HepG2 (cell line): Measurements from ENCODE around the gene CPVL. TPM values are rescaled to one million over a fixed set of nuclear protein-coding genes. Genes with fewer than 3 reads are reported as not detected.
"Not testable (repeated sequence)": the region's sequence is repeated elsewhere in the genome, so short reads cannot be mapped to it uniquely, and the experiment has no call there.

Experiments used
- ATAC-seq: fragments of 200-7000 bp; cut with Tn5 transposase; 3 replicates; pipeline ENCODE4 v1.9.1; 2020; ENCODE audit warnings: mild to moderate bottlenecking, moderate library complexity
- BruUV-seq: library from RNA; stranded (reverse); fragments of 400-500 nt; replicated peaks from 2 replicates; lab custom pipeline; 2021; lab: Mats Ljungman, UMichigan
- CTCF ChIA-PET: fragments of 300-600 bp; formaldehyde crosslinking; extraction: SDS; loops from one replicate; lab custom pipeline; 2021; ENCODE audit warnings: low total read pairs, inconsistent platforms, low intra/inter-chr PET ratio; lab: Yijun Ruan, JAX
- POLR2A ChIA-PET: fragments of 350-600 bp; sonication (Branson Sonifier 250); formaldehyde crosslinking; loops from one replicate; lab custom pipeline; 2020; ENCODE audit warnings: antibody characterized with exemption, inconsistent platforms; lab: Yijun Ruan, JAX
- DNase-seq: peaks from one replicate; pipeline ENCODE4 v3.0.0-alpha.2; 2015; ENCODE audit warnings: low spot score
- FAIRE-seq: peaks from 3 replicates; lab custom pipeline; 2011; peaks lifted over from hg19 to GRCh38; lab: Jason Lieb, UNC
- H2AFZ ChIP-seq: one replicate; pipeline ENCODE4 v1.6.1; 2011; ENCODE audit warnings: low read length, inconsistent platforms
- H3K27ac ChIP-seq: fragments of 300-600 bp; 3 replicates; pipeline ENCODE4 v1.8.0; 2011; ENCODE audit warnings: mixed run types, mild to moderate bottlenecking, mixed read lengths, low read length, inconsistent platforms; ENCODE audit not compliant: insufficient read depth; ENCODE audit errors: extremely low read length
- H3K27me3 ChIP-seq, 2 experiments: fragments of 200-600 bp in 1 of 2; 2 replicates in 1 of 2; 3 replicates in 1 of 2; pipeline versions ENCODE4 v1.6.0 to v1.8.0; 2011; ENCODE audit warnings: low read length in 2 of 2, mild to moderate bottlenecking in 2 of 2, moderate library complexity in 2 of 2, inconsistent platforms in 1 of 2; ENCODE audit not compliant: insufficient read depth in 2 of 2, control insufficient read depth in 1 of 2
- H3K36me3 ChIP-seq, 2 experiments: fragments of 200-600 bp in 1 of 2; replicated peaks in 1 of 2; 2 replicates in 1 of 2; 3 replicates in 1 of 2; pipeline versions ENCODE4 v1.5.1 to v1.8.0; 2011; ENCODE audit warnings: low read length in 2 of 2, inconsistent platforms in 1 of 2; ENCODE audit not compliant: insufficient read depth in 2 of 2, control insufficient read depth in 1 of 2
- H3K4me1 ChIP-seq: 2 replicates; pipeline ENCODE4 v1.5.1; 2012; ENCODE audit warnings: low read length, inconsistent platforms; ENCODE audit not compliant: insufficient read depth
- H3K4me2 ChIP-seq: 2 replicates; pipeline ENCODE4 v1.6.0; 2011; ENCODE audit warnings: low read depth, low read length, inconsistent platforms
- H3K4me3 ChIP-seq, 3 experiments: fragments of 200-600 bp in 1 of 3; sonication (generic), shearing (Covaris generic) in 1 of 3; replicated peaks in 1 of 3; 2 replicates each; pipeline ENCODE4 v1.5.1; 2011 to 2016; ENCODE audit warnings: low read length in 3 of 3, inconsistent platforms in 2 of 3, low read depth in 2 of 3, mild to moderate bottlenecking in 2 of 3, control low read depth in 1 of 3, mixed read lengths in 1 of 3; ENCODE audit not compliant: insufficient read depth in 1 of 3
- H3K79me2 ChIP-seq: one replicate; pipeline ENCODE4 v1.6.1; 2011; ENCODE audit warnings: low read length, inconsistent platforms; ENCODE audit not compliant: insufficient read depth
- H3K9ac ChIP-seq: 2 replicates; pipeline ENCODE4 v1.6.0; 2011; ENCODE audit warnings: mild to moderate bottlenecking, low read depth, low read length, inconsistent platforms; ENCODE audit not compliant: insufficient read depth
- H3K9me3 ChIP-seq: 2 replicates; pipeline ENCODE4 v1.5.1; 2012; ENCODE audit warnings: mild to moderate bottlenecking, low read length
- H4K20me1 ChIP-seq: 2 replicates; pipeline ENCODE4 v1.6.0; 2011; ENCODE audit warnings: inconsistent platforms, mild to moderate bottlenecking, low read length, moderate library complexity; ENCODE audit not compliant: insufficient read depth
- MBD4 ChIP-seq: IDR thresholded peaks from 2 replicates; pipeline ENCODE4 v1.6.1; 2012; ENCODE audit warnings: low read length, inconsistent platforms, borderline replicate concordance
- NFRKB ChIP-seq: fragments of 450-650 bp; IDR thresholded peaks from 2 replicates; pipeline ENCODE4 v1.6.1; 2017
- SP4 ChIP-seq: sonication (generic); formaldehyde crosslinking; IDR thresholded peaks from 2 replicates; pipeline ENCODE4 v1.8.1; 2023; ENCODE audit warnings: mild to moderate bottlenecking, missing genetic modification reagents
- WIZ ChIP-seq: sonication (generic); formaldehyde crosslinking; IDR thresholded peaks from 2 replicates; pipeline ENCODE4 v1.5.1; 2020; ENCODE audit warnings: mild to moderate bottlenecking, missing genetic modification reagents
- ZNF883 ChIP-seq: sonication (generic); formaldehyde crosslinking; IDR thresholded peaks from 2 replicates; pipeline ENCODE4 v1.5.1; 2020; ENCODE audit warnings: mild to moderate bottlenecking, missing genetic modification reagents; ENCODE audit errors: not compliant biosample characterization
- ZSCAN25 ChIP-seq: sonication (generic); formaldehyde crosslinking; IDR thresholded peaks from 2 replicates; pipeline ENCODE4 v1.8.0; 2022; ENCODE audit warnings: mild to moderate bottlenecking, missing genetic modification reagents
- WGBS: methylation state at CpG from one replicate; pipeline ENCODE4 v1.1.6; 2017; ENCODE audit warnings: low lambda C conversion rate; 5-methylcytosine and 5-hydroxymethylcytosine counted together
- in situ Hi-C: cut with HindIII; loops from 2 replicates; pipeline ENCODE4 v1.10.0; 2017; ENCODE audit warnings: low pct_unique_long_range_greater_than_20kb; ENCODE audit not compliant: extremely low pct_ligation_motif_present
- intact Hi-C: fragments of 100-400 bp; cut with micrococcal nuclease; formaldehyde crosslinking; loops from one replicate; pipeline ENCODE4 v1.10.0; 2022; ENCODE audit not compliant: unreplicated experiment
- polyA plus RNA-seq, 8 experiments: library from polyadenylated mRNA; depleted of rRNA in 3 of 8; stranded (reverse) in 7 of 8; unstranded in 1 of 8; fragments of >200 nt; fragmentation: Illumina TruSeq in 4 of 8; extraction: Trizol in 4 of 8; gene quantifications; 2 replicates each; pipeline versions ENCODE4 v1.2.1 to v1.2.3, GENCODE V29; 2011 to 2016; ENCODE audit warnings: low read depth in 4 of 8, missing spikeins in 1 of 8, mixed read lengths in 1 of 8; ENCODE audit not compliant: insufficient read depth in 1 of 8
- total RNA-seq, 5 experiments: library from RNA; depleted of rRNA; stranded (reverse); fragments of >200 nt; fragmentation: Illumina TruSeq; extraction: Trizol; gene quantifications; 2 replicates each; pipeline ENCODE4 v1.2.3, GENCODE V29; 2016; ENCODE audit warnings: low read depth in 1 of 5
- TF ChIP-seq, protein P1 (sequence below): sonication (generic); formaldehyde crosslinking; IDR thresholded peaks from 2 replicates; pipeline ENCODE4 v1.4.0; 2020; ENCODE audit warnings: missing genetic modification reagents
- TF ChIP-seq, protein P2 (sequence below): sonication (generic); formaldehyde crosslinking; IDR thresholded peaks from 2 replicates; pipeline ENCODE4 v1.4.0; 2020; ENCODE audit warnings: missing genetic modification reagents, borderline replicate concordance

CPVL gene
- total and polyA plus RNA-seq, 2 of the 13 experiments (the other 11 are each of a cell fraction or from before 2014, with no cell fraction given): 59.2 to 294 TPM

DNA sequence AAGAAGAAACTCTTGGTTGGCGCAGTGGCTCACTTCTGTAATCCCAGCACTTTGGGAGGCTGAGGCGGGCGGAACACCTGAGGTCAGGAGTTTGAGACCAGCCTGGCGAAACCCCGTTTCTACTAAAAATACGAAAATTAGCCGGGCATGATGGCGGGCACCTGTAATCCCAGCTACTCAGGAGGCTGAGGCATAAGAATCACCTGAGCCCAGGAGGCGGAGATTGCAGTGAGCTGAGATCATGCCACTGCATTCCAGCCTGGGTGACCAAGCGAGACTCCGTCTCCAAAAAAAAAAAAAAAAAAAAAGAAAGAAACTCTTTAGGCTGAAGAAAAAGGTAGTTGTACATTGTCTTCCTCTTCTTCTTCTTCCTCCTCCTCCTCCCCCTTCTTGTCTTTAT, 53.2 kb downstream of the CPVL start:
- in situ Hi-C loops, H4K20me1 ChIP-seq, H3K4me1 ChIP-seq, POLR2A ChIA-PET, CTCF ChIA-PET, intact Hi-C loops, BruUV-seq, H3K9me3 ChIP-seq, DNase-seq, H3K27ac ChIP-seq, FAIRE-seq, H3K4me2 ChIP-seq, ATAC-seq, H3K4me3 ChIP-seq, H2AFZ ChIP-seq, H3K27me3 ChIP-seq, H3K9ac ChIP-seq, H3K79me2 ChIP-seq: not testable (repeated sequence)
- WGBS: 96% methylated on average over 11 of the region's 11 CpGs
- H3K36me3 ChIP-seq: peaks cover 2 to 16% of the 10 kb centered on the region in 2 experiments; a peak in 3 of 5 replicates

DNA sequence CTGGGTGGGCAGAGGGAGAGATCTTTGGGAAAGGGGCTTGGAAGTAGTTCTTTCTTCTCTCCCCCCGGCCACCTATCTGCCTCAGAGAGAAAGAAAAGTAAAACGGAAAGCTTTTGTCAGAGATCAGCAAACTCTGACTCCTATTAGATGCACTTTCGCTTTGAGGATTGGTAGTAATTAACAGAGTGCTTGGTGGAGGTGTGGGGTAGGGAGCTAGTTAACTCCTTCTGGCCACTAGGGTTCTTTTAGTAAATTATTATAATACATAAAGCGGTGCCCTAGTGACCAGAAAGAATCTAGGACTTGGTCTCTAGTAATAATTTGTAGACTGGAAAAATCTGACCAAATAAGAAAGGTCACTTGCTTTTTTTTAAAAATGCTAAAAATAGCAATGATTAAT, 54.6 kb downstream of the CPVL start:
- no peaks in the 10 kb centered on the region for H3K27me3 ChIP-seq
- no peak overlapping the region for H3K9ac ChIP-seq
- DNase-seq: no peak
- in situ Hi-C loops (no loop called here), intact Hi-C loops (no loop called here)
- no peaks in the 10 kb centered on the region for H3K4me1 ChIP-seq
- no TSS peak for BruUV-seq
- H3K27ac ChIP-seq: no peak overlapping the region
- POLR2A ChIA-PET: no interaction called here
- H4K20me1 ChIP-seq: no peaks in the 10 kb centered on the region
- FAIRE-seq: no peak
- 76% methylated on average over 4 of the region's 4 CpGs for WGBS
- H3K36me3 ChIP-seq: peaks cover 2 to 16% of the 10 kb centered on the region in 2 experiments; a peak in 3 of 5 replicates
- H3K79me2 ChIP-seq: no peaks in the 10 kb centered on the region
- CTCF ChIA-PET: no interaction called here
- no peak for ATAC-seq
- H3K4me2 ChIP-seq: no peak overlapping the region
- H3K9me3 ChIP-seq: no peaks in the 10 kb centered on the region
- H3K4me3 ChIP-seq: no peak overlapping the region
- no peak overlapping the region for H2AFZ ChIP-seq
- TF ChIP-seq MBD4 (no peak), WIZ (CRISPR knock-in tag) (no peak), NFRKB (no peak), ZSCAN25 (no peak), ZNF883 (CRISPR knock-in tag) (no peak), SP4 (CRISPR knock-in tag) (no peak)
- TF ChIP-seq, protein P1, sequence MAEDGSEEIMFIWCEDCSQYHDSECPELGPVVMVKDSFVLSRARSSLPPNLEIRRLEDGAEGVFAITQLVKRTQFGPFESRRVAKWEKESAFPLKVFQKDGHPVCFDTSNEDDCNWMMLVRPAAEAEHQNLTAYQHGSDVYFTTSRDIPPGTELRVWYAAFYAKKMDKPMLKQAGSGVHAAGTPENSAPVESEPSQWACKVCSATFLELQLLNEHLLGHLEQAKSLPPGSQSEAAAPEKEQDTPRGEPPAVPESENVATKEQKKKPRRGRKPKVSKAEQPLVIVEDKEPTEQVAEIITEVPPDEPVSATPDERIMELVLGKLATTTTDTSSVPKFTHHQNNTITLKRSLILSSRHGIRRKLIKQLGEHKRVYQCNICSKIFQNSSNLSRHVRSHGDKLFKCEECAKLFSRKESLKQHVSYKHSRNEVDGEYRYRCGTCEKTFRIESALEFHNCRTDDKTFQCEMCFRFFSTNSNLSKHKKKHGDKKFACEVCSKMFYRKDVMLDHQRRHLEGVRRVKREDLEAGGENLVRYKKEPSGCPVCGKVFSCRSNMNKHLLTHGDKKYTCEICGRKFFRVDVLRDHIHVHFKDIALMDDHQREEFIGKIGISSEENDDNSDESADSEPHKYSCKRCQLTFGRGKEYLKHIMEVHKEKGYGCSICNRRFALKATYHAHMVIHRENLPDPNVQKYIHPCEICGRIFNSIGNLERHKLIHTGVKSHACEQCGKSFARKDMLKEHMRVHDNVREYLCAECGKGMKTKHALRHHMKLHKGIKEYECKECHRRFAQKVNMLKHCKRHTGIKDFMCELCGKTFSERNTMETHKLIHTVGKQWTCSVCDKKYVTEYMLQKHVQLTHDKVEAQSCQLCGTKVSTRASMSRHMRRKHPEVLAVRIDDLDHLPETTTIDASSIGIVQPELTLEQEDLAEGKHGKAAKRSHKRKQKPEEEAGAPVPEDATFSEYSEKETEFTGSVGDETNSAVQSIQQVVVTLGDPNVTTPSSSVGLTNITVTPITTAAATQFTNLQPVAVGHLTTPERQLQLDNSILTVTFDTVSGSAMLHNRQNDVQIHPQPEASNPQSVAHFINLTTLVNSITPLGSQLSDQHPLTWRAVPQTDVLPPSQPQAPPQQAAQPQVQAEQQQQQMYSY (CRISPR knock-in tag): no peak
- TF ChIP-seq, protein P2, sequence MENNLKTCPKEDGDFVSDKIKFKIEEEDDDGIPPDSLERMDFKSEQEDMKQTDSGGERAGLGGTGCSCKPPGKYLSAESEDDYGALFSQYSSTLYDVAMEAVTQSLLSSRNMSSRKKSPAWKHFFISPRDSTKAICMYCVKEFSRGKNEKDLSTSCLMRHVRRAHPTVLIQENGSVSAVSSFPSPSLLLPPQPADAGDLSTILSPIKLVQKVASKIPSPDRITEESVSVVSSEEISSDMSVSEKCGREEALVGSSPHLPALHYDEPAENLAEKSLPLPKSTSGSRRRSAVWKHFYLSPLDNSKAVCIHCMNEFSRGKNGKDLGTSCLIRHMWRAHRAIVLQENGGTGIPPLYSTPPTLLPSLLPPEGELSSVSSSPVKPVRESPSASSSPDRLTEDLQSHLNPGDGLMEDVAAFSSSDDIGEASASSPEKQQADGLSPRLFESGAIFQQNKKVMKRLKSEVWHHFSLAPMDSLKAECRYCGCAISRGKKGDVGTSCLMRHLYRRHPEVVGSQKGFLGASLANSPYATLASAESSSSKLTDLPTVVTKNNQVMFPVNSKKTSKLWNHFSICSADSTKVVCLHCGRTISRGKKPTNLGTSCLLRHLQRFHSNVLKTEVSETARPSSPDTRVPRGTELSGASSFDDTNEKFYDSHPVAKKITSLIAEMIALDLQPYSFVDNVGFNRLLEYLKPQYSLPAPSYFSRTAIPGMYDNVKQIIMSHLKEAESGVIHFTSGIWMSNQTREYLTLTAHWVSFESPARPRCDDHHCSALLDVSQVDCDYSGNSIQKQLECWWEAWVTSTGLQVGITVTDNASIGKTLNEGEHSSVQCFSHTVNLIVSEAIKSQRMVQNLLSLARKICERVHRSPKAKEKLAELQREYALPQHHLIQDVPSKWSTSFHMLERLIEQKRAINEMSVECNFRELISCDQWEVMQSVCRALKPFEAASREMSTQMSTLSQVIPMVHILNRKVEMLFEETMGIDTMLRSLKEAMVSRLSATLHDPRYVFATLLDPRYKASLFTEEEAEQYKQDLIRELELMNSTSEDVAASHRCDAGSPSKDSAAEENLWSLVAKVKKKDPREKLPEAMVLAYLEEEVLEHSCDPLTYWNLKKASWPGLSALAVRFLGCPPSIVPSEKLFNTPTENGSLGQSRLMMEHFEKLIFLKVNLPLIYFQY (CRISPR knock-in tag): no peak
